ENCODE measurements around the gene ASXL1. TPM values are rescaled to one million over a fixed set of nuclear protein-coding genes. Genes with fewer than 3 reads are reported as not detected.

The ASXL1 gene
- total and polyA plus RNA-seq, 8 donors = 9.0 to 185 (median 61.7) TPM

DNA sequence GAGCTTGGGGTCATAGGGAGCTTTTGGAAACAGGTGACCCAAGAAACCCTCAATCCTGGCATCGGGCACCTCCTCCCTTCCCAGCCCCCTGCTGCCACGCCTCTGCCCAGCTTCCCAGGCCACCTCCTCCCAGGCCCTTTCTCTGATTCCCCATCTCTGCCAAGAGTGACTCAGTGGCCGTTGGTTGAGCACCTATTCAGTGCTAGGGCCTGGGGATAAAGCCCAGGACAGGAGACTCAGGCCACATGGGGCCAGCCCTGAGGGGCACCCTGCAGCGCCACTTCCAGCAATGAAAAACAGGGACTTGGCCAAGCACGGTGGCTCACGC is 110.1 kb downstream of the ASXL1 start:
- Histone ChIP-seq H3K4me1 (peaks cover 76 to 97% (median 84%) of the 10 kb centered on the region in 4 donors), H3K9me3 (no peaks in the 10 kb centered on the region), H3K27ac (peak overlapping the region; percentile 77 to 93 (median 85)), H3K4me3 (no peak overlapping the region), H3K36me3 (peaks cover 0 to 27% (median 12%) of the 10 kb centered on the region in 4 donors), H3K27me3 (no peaks in the 10 kb centered on the region)
- 64 to 78% (median 76%) methylated on average over 6 of the region's 6 CpGs for WGBS, 5 donors
- intact Hi-C loops (cut with DNase I; ENCODE audit: low total_unique reads) = no loop called here
- TF ChIP-seq POLR2A (IDR thresholded peaks at IDR 0.05) = no peak
- TF ChIP-seq EP300 (IDR thresholded peaks at IDR 0.05) = no peak
- TF ChIP-seq, protein P1, sequence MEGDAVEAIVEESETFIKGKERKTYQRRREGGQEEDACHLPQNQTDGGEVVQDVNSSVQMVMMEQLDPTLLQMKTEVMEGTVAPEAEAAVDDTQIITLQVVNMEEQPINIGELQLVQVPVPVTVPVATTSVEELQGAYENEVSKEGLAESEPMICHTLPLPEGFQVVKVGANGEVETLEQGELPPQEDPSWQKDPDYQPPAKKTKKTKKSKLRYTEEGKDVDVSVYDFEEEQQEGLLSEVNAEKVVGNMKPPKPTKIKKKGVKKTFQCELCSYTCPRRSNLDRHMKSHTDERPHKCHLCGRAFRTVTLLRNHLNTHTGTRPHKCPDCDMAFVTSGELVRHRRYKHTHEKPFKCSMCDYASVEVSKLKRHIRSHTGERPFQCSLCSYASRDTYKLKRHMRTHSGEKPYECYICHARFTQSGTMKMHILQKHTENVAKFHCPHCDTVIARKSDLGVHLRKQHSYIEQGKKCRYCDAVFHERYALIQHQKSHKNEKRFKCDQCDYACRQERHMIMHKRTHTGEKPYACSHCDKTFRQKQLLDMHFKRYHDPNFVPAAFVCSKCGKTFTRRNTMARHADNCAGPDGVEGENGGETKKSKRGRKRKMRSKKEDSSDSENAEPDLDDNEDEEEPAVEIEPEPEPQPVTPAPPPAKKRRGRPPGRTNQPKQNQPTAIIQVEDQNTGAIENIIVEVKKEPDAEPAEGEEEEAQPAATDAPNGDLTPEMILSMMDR (IDR thresholded peaks at IDR 0.05) = no peak
- no peak for TF ChIP-seq POLR2AphosphoS5 (IDR thresholded peaks at IDR 0.05)
- no peak for DNase-seq

DNA sequence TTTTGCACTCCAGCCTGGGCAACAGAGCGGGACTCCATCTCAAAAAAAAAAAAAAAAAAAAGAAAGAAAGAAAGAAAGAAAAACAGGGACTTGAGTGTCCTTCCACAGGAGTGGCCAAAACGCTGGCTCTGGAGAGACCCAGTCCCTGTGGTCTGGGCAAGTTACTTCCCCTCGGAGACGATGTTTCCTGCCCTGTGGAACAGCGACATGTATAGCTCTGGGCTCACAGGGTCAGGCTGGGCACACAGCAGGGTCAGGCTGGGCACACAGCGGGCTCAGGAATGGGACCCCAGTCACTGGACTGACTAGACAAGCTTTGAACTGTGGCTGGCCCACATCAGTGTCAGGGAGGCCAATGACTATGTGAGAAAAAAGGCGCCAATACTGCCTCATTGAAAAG is 110.7 kb downstream of the ASXL1 start:
- Histone ChIP-seq H3K9me3 (no peaks in the 10 kb centered on the region), H3K27me3 (no peaks in the 10 kb centered on the region), H3K4me1 (peaks cover 76 to 97% (median 84%) of the 10 kb centered on the region in 4 donors), H3K27ac (peak overlapping the region; percentile 26 to 93 (median 85)), H3K36me3 (peaks cover 0 to 30% (median 12%) of the 10 kb centered on the region in 4 donors), H3K4me3 (no peak overlapping the region)
- TF ChIP-seq POLR2AphosphoS5 (IDR thresholded peaks at IDR 0.05) (no peak), POLR2A (IDR thresholded peaks at IDR 0.05) (no peak), EP300 (IDR thresholded peaks at IDR 0.05) (no peak)
- TF ChIP-seq, protein P1 (IDR thresholded peaks at IDR 0.05) = no peak
- WGBS, 5 donors = 74 to 87% (median 84%) methylated on average over 7 of the region's 7 CpGs
- no peak for DNase-seq
- intact Hi-C loops (cut with DNase I; ENCODE audit: low total_unique reads) = no loop called here

DNA sequence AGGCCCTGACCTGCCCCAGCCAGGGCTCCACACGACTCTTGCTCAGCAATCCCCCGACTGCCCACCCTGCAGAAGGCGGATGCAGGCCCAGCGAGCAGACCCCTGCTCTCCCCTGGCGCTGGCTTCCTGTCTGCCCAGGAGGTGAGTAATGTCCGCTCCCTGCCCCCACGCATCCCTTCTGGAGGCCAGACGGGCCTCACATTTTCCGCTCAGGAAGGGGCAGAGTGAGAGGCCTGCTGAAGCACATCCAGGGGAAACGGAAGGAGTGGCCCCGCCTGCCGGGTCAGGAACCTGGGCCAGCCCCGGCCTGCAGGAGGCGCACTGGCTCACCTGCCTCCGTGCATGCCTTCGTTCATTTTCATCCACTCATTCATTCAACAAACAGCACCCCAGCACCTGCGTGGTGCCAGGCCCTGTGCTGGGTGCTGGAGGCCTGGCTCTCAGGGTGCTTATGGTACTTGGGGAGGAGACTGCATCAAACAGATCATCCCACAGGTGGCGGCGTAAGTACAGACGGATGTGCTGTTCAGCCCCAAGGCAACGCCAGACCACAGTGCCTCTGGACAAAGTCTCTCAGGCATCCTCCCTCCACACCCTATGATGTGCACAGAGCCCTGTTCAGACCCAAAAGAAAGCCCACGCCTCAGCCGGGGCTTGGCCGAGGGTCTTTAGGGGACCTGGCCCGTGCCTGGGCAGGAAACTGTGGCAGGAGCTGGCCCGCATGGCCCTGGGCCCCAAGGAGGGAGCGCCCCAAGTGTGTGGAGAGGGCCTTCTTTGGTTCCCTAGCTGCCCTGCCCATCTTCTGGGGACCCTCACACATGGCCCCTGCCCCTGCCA is 112.1 kb downstream of the ASXL1 start:
- peak in 1 of 2 donors; percentile 84 for DNase-seq
- Histone ChIP-seq H3K27ac (peak overlapping the region; percentile 5 to 93 (median 85)), H3K9me3 (no peaks in the 10 kb centered on the region), H3K4me1 (peaks cover 77 to 97% (median 84%) of the 10 kb centered on the region in 4 donors), H3K36me3 (peaks cover 0 to 33% (median 12%) of the 10 kb centered on the region in 4 donors), H3K4me3 (peak overlapping the region in 1 of 4 donors; percentile 4), H3K27me3 (no peaks in the 10 kb centered on the region)
- WGBS, 5 donors = 67 to 75% (median 69%) methylated on average over 17 to 27 of the region's 27 CpGs
- TF ChIP-seq POLR2AphosphoS5 (IDR thresholded peaks at IDR 0.05) (peak; percentile 37 to 50 (median 38)), EP300 (IDR thresholded peaks at IDR 0.05) (no peak)
- TF ChIP-seq, protein P1 (IDR thresholded peaks at IDR 0.05) = peak in 2 of 7 experiments; percentile 14 to 46
- intact Hi-C loops (cut with DNase I; ENCODE audit: low total_unique reads) = no loop called here

DNA sequence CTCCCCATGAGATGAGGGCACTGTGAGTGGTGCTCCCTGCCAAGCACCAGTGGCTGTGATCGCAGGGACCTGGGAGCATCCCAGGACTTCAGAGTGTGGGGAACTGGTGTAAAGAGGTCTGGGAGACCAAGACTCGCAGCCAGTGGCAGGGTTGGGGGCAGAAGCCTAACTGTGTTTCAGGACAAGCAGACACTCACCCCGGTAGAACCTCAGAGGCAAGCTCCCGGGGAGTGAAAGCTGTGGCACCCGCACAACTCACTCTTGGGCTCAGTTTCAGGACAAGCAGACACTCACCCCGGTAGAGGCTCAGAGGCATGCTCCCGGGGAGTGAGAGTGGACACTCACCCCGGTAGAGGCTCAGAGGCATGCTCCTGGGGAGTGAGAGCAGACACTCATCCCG is 112.8 kb downstream of the ASXL1 start:
- Histone ChIP-seq H3K36me3 (peaks cover 0 to 33% (median 12%) of the 10 kb centered on the region in 4 donors), H3K4me3 (no peak overlapping the region), H3K4me1 (peaks cover 77 to 97% (median 84%) of the 10 kb centered on the region in 4 donors), H3K27me3 (no peaks in the 10 kb centered on the region), H3K27ac (peak overlapping the region; percentile 5 to 93 (median 85)), H3K9me3 (no peaks in the 10 kb centered on the region)
- no peak for TF ChIP-seq EP300 (IDR thresholded peaks at IDR 0.05)
- no peak for TF ChIP-seq POLR2AphosphoS5 (IDR thresholded peaks at IDR 0.05)
- TF ChIP-seq POLR2A (IDR thresholded peaks at IDR 0.05) = no peak
- TF ChIP-seq, protein P1 (IDR thresholded peaks at IDR 0.05) = no peak
- no peak for DNase-seq
- WGBS, 5 donors = 76 to 83% (median 81%) methylated on average over 9 of the region's 9 CpGs
- intact Hi-C loops (cut with DNase I; ENCODE audit: low total_unique reads) = no loop called here

All from stomach (tissue), 9 donors.